ENCODE data around the gene TMCO2. TPM values are rescaled to one million over a fixed set of nuclear protein-coding genes. Genes with fewer than 3 reads are reported as not detected.

The TMCO2 gene
- total RNA-seq, 1 experiment from 2014 or later, result not detected

DNA sequence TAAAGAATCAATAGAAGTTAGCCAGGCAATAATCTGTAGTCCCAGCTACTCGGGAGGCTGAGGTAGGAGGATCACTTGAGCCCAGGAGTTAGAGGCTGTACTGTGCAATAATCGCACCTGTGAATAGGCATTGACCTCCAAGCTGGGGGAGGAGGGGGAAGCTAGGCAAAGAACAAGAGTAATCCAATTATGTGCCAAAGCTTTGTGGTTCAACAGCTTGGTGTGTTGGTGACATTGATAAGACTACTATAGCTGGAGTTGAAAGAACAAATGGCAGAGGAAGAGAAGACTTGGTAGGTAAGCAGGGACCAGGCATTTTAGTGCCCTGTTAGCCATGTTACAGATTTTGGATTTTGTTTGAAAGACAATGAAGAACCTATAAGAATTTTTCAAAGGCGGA, 2.1 kb upstream of the TMCO2 start:
- no peak overlapping the region for H3K27ac ChIP-seq (ENCODE audit: low read depth, low read length, poor library complexity, severe bottlenecking)
- H3K4me1 ChIP-seq (ENCODE audit: insufficient read depth, low read length, poor library complexity, severe bottlenecking), result no peaks in the 10 kb centered on the region

DNA sequence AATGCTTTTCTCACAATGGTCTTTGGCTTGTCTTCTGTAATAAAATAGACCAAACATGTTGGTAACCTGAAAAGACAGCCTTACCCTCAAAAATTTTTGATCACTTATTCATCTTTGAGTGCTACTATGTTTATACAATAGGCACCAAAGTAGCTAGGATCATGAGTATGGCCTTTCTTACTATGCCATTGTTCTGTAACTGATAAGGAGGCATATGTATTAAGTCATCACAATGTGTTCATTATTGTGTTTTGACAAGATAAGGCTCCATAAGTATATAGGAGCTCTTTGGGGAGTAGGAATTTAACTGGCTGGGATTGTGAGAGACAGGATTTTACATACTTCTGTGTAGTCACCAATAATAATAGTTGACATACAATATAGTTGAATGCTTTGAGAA, 675 bp downstream of the TMCO2 start:
- Histone ChIP-seq H3K4me3 (ENCODE audit: low read depth, low read length, poor library complexity, severe bottlenecking) (no peak overlapping the region), H3K27me3 (replicated peaks; ENCODE audit: insufficient read depth, low read depth, low read length, poor library complexity) (no peaks in the 10 kb centered on the region), H3K9me3 (ENCODE audit: low read depth, low read length, poor library complexity, severe bottlenecking) (no peaks in the 10 kb centered on the region), H3K4me1 (ENCODE audit: insufficient read depth, low read length, poor library complexity, severe bottlenecking) (no peaks in the 10 kb centered on the region), H3K27ac (ENCODE audit: low read depth, low read length, poor library complexity, severe bottlenecking) (no peak overlapping the region), H3K36me3 (ENCODE audit: insufficient read depth, low read length, poor library complexity, severe bottlenecking) (no peaks in the 10 kb centered on the region)
- POLR2A ChIA-PET (ENCODE audit: low non-redundant PET), result no interaction called here
- DNase-seq (ENCODE audit: low spot score), result no peak
- intact Hi-C loops (cut with micrococcal nuclease; ENCODE audit: unreplicated experiment), result no loop called here
- CTCF ChIA-PET, result no interaction called here
- TF ChIP-seq, protein P1, sequence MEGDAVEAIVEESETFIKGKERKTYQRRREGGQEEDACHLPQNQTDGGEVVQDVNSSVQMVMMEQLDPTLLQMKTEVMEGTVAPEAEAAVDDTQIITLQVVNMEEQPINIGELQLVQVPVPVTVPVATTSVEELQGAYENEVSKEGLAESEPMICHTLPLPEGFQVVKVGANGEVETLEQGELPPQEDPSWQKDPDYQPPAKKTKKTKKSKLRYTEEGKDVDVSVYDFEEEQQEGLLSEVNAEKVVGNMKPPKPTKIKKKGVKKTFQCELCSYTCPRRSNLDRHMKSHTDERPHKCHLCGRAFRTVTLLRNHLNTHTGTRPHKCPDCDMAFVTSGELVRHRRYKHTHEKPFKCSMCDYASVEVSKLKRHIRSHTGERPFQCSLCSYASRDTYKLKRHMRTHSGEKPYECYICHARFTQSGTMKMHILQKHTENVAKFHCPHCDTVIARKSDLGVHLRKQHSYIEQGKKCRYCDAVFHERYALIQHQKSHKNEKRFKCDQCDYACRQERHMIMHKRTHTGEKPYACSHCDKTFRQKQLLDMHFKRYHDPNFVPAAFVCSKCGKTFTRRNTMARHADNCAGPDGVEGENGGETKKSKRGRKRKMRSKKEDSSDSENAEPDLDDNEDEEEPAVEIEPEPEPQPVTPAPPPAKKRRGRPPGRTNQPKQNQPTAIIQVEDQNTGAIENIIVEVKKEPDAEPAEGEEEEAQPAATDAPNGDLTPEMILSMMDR (conservative IDR thresholded peaks at IDR 0.05; ENCODE audit: low read depth, low read length), result no peak
- no peak for TF ChIP-seq EZH2 (IDR thresholded peaks at IDR 0.05; ENCODE audit: borderline replicate concordance, low read depth, low read length, poor library complexity, severe bottlenecking)
- no TSS peak for BruUV-seq (replicated peaks)

More for the DNA sequence above, 2.1 kb upstream of the TMCO2 start:
- Histone ChIP-seq H3K36me3 (ENCODE audit: insufficient read depth, low read length, poor library complexity, severe bottlenecking) (no peaks in the 10 kb centered on the region), H3K27me3 (replicated peaks; ENCODE audit: insufficient read depth, low read depth, low read length, poor library complexity) (no peaks in the 10 kb centered on the region), H3K9me3 (ENCODE audit: low read depth, low read length, poor library complexity, severe bottlenecking) (no peaks in the 10 kb centered on the region), H3K4me3 (ENCODE audit: low read depth, low read length, poor library complexity, severe bottlenecking) (no peak overlapping the region)
- BruUV-seq (replicated peaks), result no TSS peak
- intact Hi-C loops (cut with micrococcal nuclease; ENCODE audit: unreplicated experiment), result no loop called here
- TF ChIP-seq, protein P1 (conservative IDR thresholded peaks at IDR 0.05; ENCODE audit: low read depth, low read length), result no peak
- no peak for TF ChIP-seq EZH2 (IDR thresholded peaks at IDR 0.05; ENCODE audit: borderline replicate concordance, low read depth, low read length, poor library complexity, severe bottlenecking)
- POLR2A ChIA-PET (ENCODE audit: low non-redundant PET), result no interaction called here
- CTCF ChIA-PET, result no interaction called here
- DNase-seq (ENCODE audit: low spot score), result no peak

DNA sequence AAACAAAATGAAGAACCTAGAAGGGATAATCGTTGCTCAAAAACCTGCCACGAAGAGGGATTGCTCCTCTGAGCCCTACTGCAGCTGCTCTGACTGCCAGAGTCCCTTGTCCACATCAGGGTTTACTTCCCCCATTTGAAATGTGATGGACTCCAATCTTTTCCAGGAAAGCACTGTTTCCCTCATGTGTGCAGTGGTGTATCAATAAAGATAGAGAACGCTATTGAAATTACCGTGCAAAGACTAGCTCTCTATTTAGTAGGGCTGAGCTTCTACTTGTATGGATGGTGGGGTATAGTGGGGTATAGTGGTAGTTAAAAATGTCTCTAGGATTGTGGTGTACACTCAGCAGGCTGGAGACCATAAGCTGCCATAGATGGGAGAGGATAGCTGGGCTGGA, 3.7 kb downstream of the TMCO2 start:
- no peaks in the 10 kb centered on the region for H3K27me3 ChIP-seq (replicated peaks; ENCODE audit: insufficient read depth, low read depth, low read length, poor library complexity)
- DNase-seq (ENCODE audit: low spot score), result no peak
- POLR2A ChIA-PET (ENCODE audit: low non-redundant PET), result no interaction called here
- H3K9me3 ChIP-seq (ENCODE audit: low read depth, low read length, poor library complexity, severe bottlenecking), result no peaks in the 10 kb centered on the region
- BruUV-seq (replicated peaks), result no TSS peak
- H3K4me1 ChIP-seq (ENCODE audit: insufficient read depth, low read length, poor library complexity, severe bottlenecking), result peaks cover 3% of the 10 kb centered on the region
- intact Hi-C loops (cut with micrococcal nuclease; ENCODE audit: unreplicated experiment), result loop anchor here (10.0 kb wide), 1 partner anchor 153 kb away; no protein-coding TSS in a partner anchor
- no peak overlapping the region for H3K4me3 ChIP-seq (ENCODE audit: low read depth, low read length, poor library complexity, severe bottlenecking)
- H3K36me3 ChIP-seq (ENCODE audit: insufficient read depth, low read length, poor library complexity, severe bottlenecking), result no peaks in the 10 kb centered on the region
- TF ChIP-seq EZH2 (IDR thresholded peaks at IDR 0.05; ENCODE audit: borderline replicate concordance, low read depth, low read length, poor library complexity, severe bottlenecking), result no peak
- TF ChIP-seq, protein P1 (conservative IDR thresholded peaks at IDR 0.05; ENCODE audit: low read depth, low read length), result no peak
- CTCF ChIA-PET, result no interaction called here
- H3K27ac ChIP-seq (ENCODE audit: low read depth, low read length, poor library complexity, severe bottlenecking), result no peak overlapping the region
